ENCODE measurements around the gene TTLL4. TPM values are rescaled to one million over a fixed set of nuclear protein-coding genes. Genes with fewer than 3 reads are reported as not detected.

The TTLL4 gene, protein sequence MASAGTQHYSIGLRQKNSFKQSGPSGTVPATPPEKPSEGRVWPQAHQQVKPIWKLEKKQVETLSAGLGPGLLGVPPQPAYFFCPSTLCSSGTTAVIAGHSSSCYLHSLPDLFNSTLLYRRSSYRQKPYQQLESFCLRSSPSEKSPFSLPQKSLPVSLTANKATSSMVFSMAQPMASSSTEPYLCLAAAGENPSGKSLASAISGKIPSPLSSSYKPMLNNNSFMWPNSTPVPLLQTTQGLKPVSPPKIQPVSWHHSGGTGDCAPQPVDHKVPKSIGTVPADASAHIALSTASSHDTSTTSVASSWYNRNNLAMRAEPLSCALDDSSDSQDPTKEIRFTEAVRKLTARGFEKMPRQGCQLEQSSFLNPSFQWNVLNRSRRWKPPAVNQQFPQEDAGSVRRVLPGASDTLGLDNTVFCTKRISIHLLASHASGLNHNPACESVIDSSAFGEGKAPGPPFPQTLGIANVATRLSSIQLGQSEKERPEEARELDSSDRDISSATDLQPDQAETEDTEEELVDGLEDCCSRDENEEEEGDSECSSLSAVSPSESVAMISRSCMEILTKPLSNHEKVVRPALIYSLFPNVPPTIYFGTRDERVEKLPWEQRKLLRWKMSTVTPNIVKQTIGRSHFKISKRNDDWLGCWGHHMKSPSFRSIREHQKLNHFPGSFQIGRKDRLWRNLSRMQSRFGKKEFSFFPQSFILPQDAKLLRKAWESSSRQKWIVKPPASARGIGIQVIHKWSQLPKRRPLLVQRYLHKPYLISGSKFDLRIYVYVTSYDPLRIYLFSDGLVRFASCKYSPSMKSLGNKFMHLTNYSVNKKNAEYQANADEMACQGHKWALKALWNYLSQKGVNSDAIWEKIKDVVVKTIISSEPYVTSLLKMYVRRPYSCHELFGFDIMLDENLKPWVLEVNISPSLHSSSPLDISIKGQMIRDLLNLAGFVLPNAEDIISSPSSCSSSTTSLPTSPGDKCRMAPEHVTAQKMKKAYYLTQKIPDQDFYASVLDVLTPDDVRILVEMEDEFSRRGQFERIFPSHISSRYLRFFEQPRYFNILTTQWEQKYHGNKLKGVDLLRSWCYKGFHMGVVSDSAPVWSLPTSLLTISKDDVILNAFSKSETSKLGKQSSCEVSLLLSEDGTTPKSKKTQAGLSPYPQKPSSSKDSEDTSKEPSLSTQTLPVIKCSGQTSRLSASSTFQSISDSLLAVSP
- 3.5 and 4.8 TPM in 2 replicates for total RNA-seq

DNA sequence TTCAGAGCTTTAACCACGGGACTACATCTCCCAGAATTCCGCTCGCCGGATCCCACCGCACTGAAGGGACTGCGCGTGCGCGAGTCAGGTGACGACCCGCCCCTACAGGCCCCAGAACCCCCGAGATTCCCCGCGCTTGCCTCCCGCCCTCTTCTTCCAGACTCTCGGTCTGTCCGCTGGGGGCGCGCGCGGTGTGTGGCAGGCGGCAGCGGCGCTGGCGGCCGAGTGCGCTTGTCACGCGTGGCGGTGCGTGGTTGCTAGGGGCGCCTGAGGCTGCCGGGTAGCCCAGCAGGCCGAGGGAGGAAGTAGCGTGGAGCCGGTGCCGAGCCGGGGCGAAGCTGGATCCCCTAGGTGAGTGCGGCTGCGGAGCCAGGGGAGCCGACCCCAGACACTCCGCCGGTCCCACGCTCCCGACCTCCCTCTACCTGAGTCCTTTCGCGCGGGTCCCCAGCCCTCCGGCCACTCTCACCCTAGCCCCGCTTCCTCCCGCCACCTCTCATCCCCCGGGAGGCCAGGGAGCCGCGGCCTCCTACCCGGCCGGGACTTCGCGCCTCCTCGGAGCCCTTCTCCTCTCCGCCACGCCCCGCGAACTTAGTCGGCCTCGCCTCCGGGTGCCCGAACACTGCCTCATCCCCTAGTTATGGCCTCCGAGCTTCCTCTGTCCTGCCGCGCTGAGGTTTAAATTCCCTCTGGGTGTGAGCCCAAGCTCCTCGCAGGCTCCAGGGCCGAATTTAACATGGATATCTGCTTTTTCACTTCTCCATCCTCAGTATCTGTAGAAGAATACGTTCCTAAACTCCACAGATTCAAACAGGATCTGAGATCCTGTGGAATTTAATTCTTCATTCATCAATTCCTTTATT is at the start of gene TTLL4:
Gene TTLL4, plus strand, starts transcription at position 149 of the 863 bp plus-strand sequence. CDS start 26,842 bp downstream, outside the sequence.

DNA sequence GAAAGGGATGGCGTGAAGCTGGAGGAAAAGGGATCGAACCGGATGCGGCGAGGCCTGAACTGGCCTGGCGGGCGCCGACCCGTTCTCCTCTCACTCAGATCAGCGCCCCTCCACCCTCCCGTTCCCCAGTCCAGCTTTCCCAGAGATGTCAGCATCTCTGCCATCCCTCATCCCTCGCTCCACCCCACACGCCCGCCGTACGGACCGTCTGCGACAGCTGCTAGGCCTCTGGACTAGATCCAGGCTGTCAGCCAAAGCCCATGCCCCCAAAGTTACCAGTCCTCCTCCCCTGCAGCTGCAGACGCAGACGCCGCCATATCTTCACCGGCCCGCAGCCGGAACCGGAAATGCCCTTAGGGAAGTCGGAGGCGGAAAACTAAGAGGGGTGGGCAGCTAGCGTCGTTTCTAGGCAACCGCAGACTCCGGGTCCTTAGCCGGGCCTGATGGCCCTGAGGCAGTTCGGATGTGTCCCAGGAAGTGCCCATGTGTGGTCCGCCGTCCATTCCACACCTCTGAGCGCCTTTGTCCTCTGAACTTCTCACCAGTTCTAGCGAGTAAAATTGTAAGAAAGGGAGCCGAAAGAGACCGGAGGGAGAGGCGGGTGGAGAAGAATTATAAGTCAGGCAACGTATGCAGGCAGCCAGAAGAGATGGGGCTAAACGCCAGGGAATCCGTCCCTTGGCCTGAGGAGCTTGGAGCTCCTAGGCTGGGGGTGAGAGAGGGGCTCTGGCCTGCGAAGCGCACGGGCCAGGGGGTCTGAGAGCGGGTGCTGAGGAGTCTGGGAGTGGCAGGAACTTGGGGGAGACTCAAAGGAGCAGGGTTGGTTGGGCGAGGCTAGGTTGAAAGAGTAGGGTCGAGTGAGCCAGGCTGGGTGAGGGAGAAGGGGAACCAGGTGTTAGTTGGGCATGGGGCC is 38.7 kb upstream of the TTLL4 start, which contains the start of the genes RNF25 and STK36:
Gene RNF25, minus strand, starts transcription at position 349 of the 913 bp plus-strand sequence. Its CDS starts 32 bp downstream, at position 317.
Gene STK36, plus strand, starts transcription at position 433 of the 913 bp plus-strand sequence. CDS start 744 bp downstream, outside the sequence.

DNA sequence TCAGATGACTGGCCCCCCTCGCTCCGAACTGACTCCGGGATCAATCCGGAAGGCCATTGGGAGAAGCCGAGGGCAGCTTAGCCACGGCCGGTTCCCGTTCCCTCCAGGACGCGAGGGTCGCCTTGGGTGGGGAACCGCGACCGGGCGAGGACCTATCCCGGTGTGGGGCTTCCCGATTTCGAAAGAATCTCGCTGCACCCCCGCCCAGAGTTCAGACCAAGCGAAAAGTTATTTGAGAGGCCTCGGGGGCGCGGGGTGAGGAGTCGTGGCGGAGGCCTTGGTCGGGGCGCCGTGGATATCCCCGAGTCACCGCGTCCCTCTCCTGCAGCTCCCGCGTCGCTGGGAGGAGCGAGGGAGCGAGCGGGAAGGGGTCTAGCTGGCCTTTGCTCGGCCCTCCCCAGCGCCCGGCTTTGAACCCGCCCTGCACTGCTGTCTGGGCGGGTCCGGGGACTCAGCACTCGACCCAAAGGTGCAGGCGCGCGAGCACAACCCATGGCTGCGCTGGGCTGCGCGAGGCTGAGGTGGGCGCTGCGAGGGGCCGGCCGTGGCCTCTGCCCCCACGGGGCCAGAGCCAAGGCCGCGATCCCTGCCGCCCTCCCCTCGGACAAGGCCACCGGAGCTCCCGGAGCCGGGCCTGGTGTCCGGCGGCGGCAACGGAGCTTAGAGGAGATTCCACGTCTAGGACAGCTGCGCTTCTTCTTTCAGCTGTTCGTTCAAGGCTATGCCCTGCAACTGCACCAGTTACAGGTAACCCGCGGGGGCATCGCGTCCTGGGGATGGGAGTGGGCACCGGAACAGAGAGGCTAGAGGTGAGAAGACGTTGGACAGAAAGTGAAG is 71.3 kb downstream of the TTLL4 start, which contains the start of gene CYP27A1:
Gene CYP27A1, plus strand, starts transcription at position 457 of the 837 bp plus-strand sequence. Its CDS starts 36 bp downstream, at position 493.

Other genes with a start within 250 kb of the TTLL4 start
- gene USP37, start 142.5 kb upstream of the TTLL4 start, total RNA-seq: 7.8 and 11.7 TPM in 2 replicates
- 41.3 and 44.3 TPM in 2 replicates for gene CNOT9, start 142.0 kb upstream of the TTLL4 start, total RNA-seq
- gene PLCD4, start 102.9 kb upstream of the TTLL4 start, total RNA-seq: 1.3 and 2.6 TPM in 2 replicates
- gene ZNF142, start 51.2 kb upstream of the TTLL4 start, total RNA-seq: 4.9 and 6.0 TPM in 2 replicates
- 17.7 and 19.7 TPM in 2 replicates for gene BCS1L, start 51.2 kb upstream of the TTLL4 start, total RNA-seq
- gene RNF25, start 38.8 kb upstream of the TTLL4 start, total RNA-seq: 31.8 and 33.7 TPM in 2 replicates
- gene STK36, start 38.7 kb upstream of the TTLL4 start, total RNA-seq: 5.5 and 6.7 TPM in 2 replicates
- gene CYP27A1, start 71.3 kb downstream of the TTLL4 start, total RNA-seq: 8.3 and 12.7 TPM in 2 replicates
- gene PRKAG3, start 121.0 kb downstream of the TTLL4 start, total RNA-seq: not detected in 2 replicates
- gene WNT6, start 149.0 kb downstream of the TTLL4 start, total RNA-seq: not detected in 2 replicates
- not detected in 2 replicates for gene WNT10A, start 170.0 kb downstream of the TTLL4 start, total RNA-seq
- gene CDK5R2, start 248.8 kb downstream of the TTLL4 start, total RNA-seq: not detected in 2 replicates

Measured in dermis lymphatic vessel endothelial cell (primary cell).